ENCODE results near the gene GLB1L. TPM values are rescaled to one million over a fixed set of nuclear protein-coding genes. Genes with fewer than 3 reads are reported as not detected.

The GLB1L gene
- total and polyA plus RNA-seq, 2 of the 8 experiments (the other 6 are each of a cell fraction or from before 2014, with no cell fraction given), result 3.7 to 4.0 TPM

GRCh38 chr2:219294356-219295351 is 49.4 kb upstream of the GLB1L start (continued):
- peak; percentile 95 for TF ChIP-seq CTBP2 (IDR thresholded peaks at IDR 0.05; ENCODE audit: borderline replicate concordance, insufficient read depth, insufficient read length, low read length)
- no peak for TF ChIP-seq JUN (IDR thresholded peaks at IDR 0.05; ENCODE audit: low read depth, low read length)
